Spleen (tissue), 7 donors: Measurements from ENCODE around the gene VAV2.
A peak's percentile ranks its signal among the peaks of the same experiment; 100 is the strongest.

Experiments used
- POLR2A ChIP-seq, 3 donors: fragments of 450-650 bp; IDR thresholded peaks; one replicate each; pipeline ENCODE4 v1.5.1; 2017; ENCODE audit warnings: antibody characterized with exemption in 3 of 3, mild to moderate bottlenecking in 1 of 3
- POLR2AphosphoS5 ChIP-seq, 3 donors: sonication (generic); formaldehyde crosslinking; IDR thresholded peaks; one replicate each; pipeline ENCODE4 v1.5.1; 2017; ENCODE audit warnings: antibody characterized with exemption in 3 of 3
- TF ChIP-seq, protein P1 (sequence below), 11 experiments: fragments of 200-600 bp in 7 of 11; fragments of 450-650 bp in 4 of 11; sonication (generic) in 4 of 11; IDR thresholded peaks in 8 of 11; conservative IDR thresholded peaks in 3 of 11; 1 replicate in 7 of 11; 2 replicates in 4 of 11; pipeline versions ENCODE4 v1.4.0 to v1.8.0; 2016 to 2021; ENCODE audit warnings: antibody characterized with exemption in 11 of 11, inconsistent platforms in 4 of 11, mild to moderate bottlenecking in 1 of 11
- donor health status: DM: no; HTN: no; CAD: no; lungs with moderate emphysema.
- donor health status: DM: no; HTN: no; CAD: no.
- donor health status: DM: no; HTN: no; CAD: no.

DNA sequence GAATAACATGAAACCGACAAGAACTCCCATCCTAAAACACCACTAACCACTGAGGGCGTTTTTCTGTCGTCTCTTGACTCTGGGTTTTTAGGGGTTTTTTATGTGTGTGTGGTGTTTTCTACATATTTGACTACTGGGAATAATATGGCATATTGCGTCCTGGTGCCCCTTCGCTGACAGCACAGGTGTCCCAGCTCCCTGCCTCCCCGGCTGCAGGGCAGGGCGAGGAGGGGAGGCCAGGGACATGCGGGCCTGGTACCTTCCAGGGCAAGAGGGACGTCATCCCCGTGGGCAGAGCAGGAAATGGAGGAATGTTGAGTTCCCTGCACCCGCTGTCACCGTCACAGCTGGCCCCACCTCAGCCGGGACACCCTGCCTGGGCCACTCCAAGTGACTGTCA lies 34.8 kb downstream of the VAV2 start:
- TF ChIP-seq POLR2A (IDR thresholded peaks at IDR 0.05) (no peak), POLR2AphosphoS5 (IDR thresholded peaks at IDR 0.05) (peak in 2 of 3 donors; percentile 13 to 20)
- TF ChIP-seq, protein P1, sequence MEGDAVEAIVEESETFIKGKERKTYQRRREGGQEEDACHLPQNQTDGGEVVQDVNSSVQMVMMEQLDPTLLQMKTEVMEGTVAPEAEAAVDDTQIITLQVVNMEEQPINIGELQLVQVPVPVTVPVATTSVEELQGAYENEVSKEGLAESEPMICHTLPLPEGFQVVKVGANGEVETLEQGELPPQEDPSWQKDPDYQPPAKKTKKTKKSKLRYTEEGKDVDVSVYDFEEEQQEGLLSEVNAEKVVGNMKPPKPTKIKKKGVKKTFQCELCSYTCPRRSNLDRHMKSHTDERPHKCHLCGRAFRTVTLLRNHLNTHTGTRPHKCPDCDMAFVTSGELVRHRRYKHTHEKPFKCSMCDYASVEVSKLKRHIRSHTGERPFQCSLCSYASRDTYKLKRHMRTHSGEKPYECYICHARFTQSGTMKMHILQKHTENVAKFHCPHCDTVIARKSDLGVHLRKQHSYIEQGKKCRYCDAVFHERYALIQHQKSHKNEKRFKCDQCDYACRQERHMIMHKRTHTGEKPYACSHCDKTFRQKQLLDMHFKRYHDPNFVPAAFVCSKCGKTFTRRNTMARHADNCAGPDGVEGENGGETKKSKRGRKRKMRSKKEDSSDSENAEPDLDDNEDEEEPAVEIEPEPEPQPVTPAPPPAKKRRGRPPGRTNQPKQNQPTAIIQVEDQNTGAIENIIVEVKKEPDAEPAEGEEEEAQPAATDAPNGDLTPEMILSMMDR (IDR thresholded peaks at IDR 0.05 in 8 of 11, conservative IDR thresholded peaks at IDR 0.05 in 3 of 11): no peak
